Ovary (tissue), 3 donors: Measurements from ENCODE around the gene THAP4.

Source experiments
- CTCF ChIP-seq, 3 donors: fragments of 450-650 bp in 2 of 3; fragments of 200-600 bp in 1 of 3; IDR thresholded peaks; one replicate each; pipeline versions ENCODE4 v1.5.1 to v1.8.0; 2016 to 2022; ENCODE audit warnings: antibody characterized with exemption in 3 of 3, mild to moderate bottlenecking in 1 of 3
- EP300 ChIP-seq: sonication (generic); formaldehyde crosslinking; IDR thresholded peaks from one replicate; pipeline ENCODE4 v1.6.1; 2017; ENCODE audit warnings: antibody characterized with exemption
- POLR2A ChIP-seq: fragments of 450-650 bp; IDR thresholded peaks from one replicate; pipeline ENCODE4 v1.6.1; 2017; ENCODE audit warnings: antibody characterized with exemption, mild to moderate bottlenecking, moderate library complexity
- donor health status: DM: no; HTN: no; CAD: no.

- TF ChIP-seq CTCF (IDR thresholded peaks at IDR 0.05): no peak
- TF ChIP-seq EP300: no peak
- no peak for TF ChIP-seq POLR2A
Measured at GRCh38 chr2:241560883-241561474, 76.0 kb downstream of the THAP4 start.
